Prostate gland (tissue), 2 donors: ENCODE measurements around the gene HJURP. TPM values are rescaled to one million over a fixed set of nuclear protein-coding genes. Genes with fewer than 3 reads are reported as not detected.

Source experiments
- DNase-seq: peaks from one replicate; pipeline ENCODE4 v3.0.0-alpha.2; 2019; ENCODE audit warnings: low spot score
- H3K27ac ChIP-seq, 2 donors: fragments of 200-600 bp; sonication (generic); 2 replicates each; pipeline ENCODE4 v1.5.1; 2017 to 2019
- H3K27me3 ChIP-seq: fragments of 200-600 bp; sonication (generic); replicated peaks from 2 replicates; pipeline ENCODE4 v1.5.1; 2019; ENCODE audit not compliant: insufficient read depth
- H3K36me3 ChIP-seq, 2 donors: fragments of 200-600 bp; sonication (generic); 1 replicate in 1 of 2; 2 replicates in 1 of 2; pipeline versions ENCODE4 v1.5.1 to v1.8.1; 2017 to 2019
- H3K4me1 ChIP-seq: fragments of 200-600 bp; sonication (generic); replicated peaks from 2 replicates; pipeline ENCODE4 v1.5.1; 2019
- H3K4me3 ChIP-seq, 2 donors: fragments of 200-600 bp; sonication (generic); 2 replicates each; pipeline ENCODE4 v1.5.1; 2017 to 2019
- H3K9me3 ChIP-seq: fragments of 200-600 bp; sonication (generic); 2 replicates; pipeline ENCODE4 v1.5.1; 2017
- POLR2A ChIP-seq: fragments of 450-650 bp; IDR thresholded peaks from one replicate; pipeline ENCODE4 v1.6.1; 2016; ENCODE audit warnings: antibody characterized with exemption, mild to moderate bottlenecking
- POLR2AphosphoS5 ChIP-seq: sonication (generic); formaldehyde crosslinking; IDR thresholded peaks from one replicate; pipeline ENCODE4 v1.6.1; 2017; ENCODE audit warnings: antibody characterized with exemption
- WGBS: methylation state at CpG from one replicate; pipeline ENCODE4 v1.1.5; 2018; 5-methylcytosine and 5-hydroxymethylcytosine counted together
- intact Hi-C: fragments of 100-400 bp; cut with DNase I; formaldehyde crosslinking; loops from one replicate; pipeline ENCODE4 v1.14.2; 2022
- total RNA-seq, 2 donors: library from RNA; depleted of rRNA; stranded (reverse); fragments of >200 nt; gene quantifications; one replicate each; pipeline ENCODE4 v1.1.0, GENCODE V29; 2016
- TF ChIP-seq, protein P1 (sequence below), 4 experiments: fragments of 200-600 bp in 2 of 4; fragments of 450-650 bp in 2 of 4; sonication (generic) in 2 of 4; IDR thresholded peaks; 1 replicate in 3 of 4; 2 replicates in 1 of 4; pipeline ENCODE4 v1.5.1; 2016 to 2019; ENCODE audit warnings: antibody characterized with exemption in 4 of 4, mild to moderate bottlenecking in 2 of 4, moderate library complexity in 2 of 4

HJURP gene
- total RNA-seq, 2 donors from 2014 or later, result 1.7 to 4.2 TPM

DNA sequence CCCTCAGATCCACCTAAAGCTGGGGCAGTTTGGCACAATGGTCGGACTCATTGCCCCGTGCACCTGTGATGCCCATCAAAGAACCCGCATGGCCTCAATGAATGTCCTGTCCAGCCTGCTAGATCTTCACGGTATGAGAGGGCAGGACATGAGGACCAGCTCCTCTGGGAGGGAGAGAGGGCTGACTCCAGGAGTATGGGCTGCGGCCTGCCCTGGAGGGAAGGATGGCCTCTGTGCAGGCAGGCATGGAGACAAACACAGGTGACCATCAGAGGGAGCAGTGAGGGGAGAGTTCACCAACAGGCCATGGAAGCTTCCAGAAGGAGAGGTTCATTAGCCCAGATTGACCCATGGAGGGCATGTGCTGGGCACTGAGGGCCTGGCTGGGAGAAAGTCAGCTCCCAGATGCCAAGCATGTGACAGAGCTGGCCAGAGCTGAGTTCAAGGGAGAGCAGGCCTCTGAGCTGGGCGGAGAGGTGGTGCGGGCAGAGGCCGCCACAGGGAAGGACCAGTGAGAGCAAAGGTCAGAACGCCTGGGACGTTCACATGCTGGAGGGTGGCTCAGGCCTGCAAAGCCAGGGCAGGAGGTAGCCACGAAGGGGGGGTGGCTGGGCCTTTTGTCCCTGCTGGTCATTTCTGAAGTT, 36.2 kb downstream of the HJURP start:
- no peaks in the 10 kb centered on the region for H3K36me3 ChIP-seq
- no peaks in the 10 kb centered on the region for H3K9me3 ChIP-seq
- TF ChIP-seq, protein P1, sequence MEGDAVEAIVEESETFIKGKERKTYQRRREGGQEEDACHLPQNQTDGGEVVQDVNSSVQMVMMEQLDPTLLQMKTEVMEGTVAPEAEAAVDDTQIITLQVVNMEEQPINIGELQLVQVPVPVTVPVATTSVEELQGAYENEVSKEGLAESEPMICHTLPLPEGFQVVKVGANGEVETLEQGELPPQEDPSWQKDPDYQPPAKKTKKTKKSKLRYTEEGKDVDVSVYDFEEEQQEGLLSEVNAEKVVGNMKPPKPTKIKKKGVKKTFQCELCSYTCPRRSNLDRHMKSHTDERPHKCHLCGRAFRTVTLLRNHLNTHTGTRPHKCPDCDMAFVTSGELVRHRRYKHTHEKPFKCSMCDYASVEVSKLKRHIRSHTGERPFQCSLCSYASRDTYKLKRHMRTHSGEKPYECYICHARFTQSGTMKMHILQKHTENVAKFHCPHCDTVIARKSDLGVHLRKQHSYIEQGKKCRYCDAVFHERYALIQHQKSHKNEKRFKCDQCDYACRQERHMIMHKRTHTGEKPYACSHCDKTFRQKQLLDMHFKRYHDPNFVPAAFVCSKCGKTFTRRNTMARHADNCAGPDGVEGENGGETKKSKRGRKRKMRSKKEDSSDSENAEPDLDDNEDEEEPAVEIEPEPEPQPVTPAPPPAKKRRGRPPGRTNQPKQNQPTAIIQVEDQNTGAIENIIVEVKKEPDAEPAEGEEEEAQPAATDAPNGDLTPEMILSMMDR (IDR thresholded peaks at IDR 0.05), result no peak
- TF ChIP-seq POLR2A, result no peak
- no peak for TF ChIP-seq POLR2AphosphoS5
- intact Hi-C loops, result no loop called here
- H3K27me3 ChIP-seq, result no peaks in the 10 kb centered on the region
- H3K4me3 ChIP-seq, result no peak overlapping the region
- H3K27ac ChIP-seq, result no peak overlapping the region
- DNase-seq, result no peak
- WGBS, result 93% methylated on average over 11 of the region's 11 CpGs
- H3K4me1 ChIP-seq, result no peaks in the 10 kb centered on the region

GRCh38 chr2:233817361-233817911, 36.9 kb downstream of the HJURP start:
- Histone ChIP-seq H3K4me1 (no peaks in the 10 kb centered on the region), H3K36me3 (no peaks in the 10 kb centered on the region), H3K27me3 (no peaks in the 10 kb centered on the region), H3K9me3 (no peaks in the 10 kb centered on the region), H3K27ac (no peak overlapping the region), H3K4me3 (no peak overlapping the region)
- TF ChIP-seq, protein P1 (IDR thresholded peaks at IDR 0.05), result no peak
- no peak for TF ChIP-seq POLR2AphosphoS5
- no peak for TF ChIP-seq POLR2A
- intact Hi-C loops, result no loop called here
- WGBS, result 81% methylated on average over 3 of the region's 3 CpGs
- DNase-seq, result no peak

DNA sequence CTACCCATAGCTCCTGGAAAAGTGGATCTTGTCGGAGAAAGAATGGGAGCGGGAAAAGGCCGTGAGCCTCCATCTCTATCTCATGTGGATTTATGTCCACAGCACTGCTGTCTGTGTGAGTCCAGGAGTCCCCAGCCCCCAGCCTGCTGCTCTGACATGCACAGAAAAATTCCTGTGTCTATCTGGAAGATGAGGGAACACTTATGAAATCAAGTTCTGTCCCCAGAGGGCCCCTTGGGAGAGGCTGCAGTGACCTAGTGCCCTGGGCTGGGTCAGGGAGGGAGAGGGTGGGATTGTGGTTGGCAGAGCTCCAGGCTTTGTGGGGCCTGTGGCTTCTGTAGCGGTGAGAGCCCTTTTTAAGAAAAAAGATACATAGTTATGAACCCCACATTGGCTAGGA, 37.6 kb downstream of the HJURP start:
- TF ChIP-seq POLR2AphosphoS5, result no peak
- no peaks in the 10 kb centered on the region for H3K9me3 ChIP-seq
- no peak overlapping the region for H3K4me3 ChIP-seq
- no peaks in the 10 kb centered on the region for H3K4me1 ChIP-seq
- no peak for DNase-seq
- intact Hi-C loops, result no loop called here
- no peaks in the 10 kb centered on the region for H3K27me3 ChIP-seq
- no peak overlapping the region for H3K27ac ChIP-seq
- H3K36me3 ChIP-seq, result no peaks in the 10 kb centered on the region
- 82% methylated on average over 4 of the region's 4 CpGs for WGBS

DNA sequence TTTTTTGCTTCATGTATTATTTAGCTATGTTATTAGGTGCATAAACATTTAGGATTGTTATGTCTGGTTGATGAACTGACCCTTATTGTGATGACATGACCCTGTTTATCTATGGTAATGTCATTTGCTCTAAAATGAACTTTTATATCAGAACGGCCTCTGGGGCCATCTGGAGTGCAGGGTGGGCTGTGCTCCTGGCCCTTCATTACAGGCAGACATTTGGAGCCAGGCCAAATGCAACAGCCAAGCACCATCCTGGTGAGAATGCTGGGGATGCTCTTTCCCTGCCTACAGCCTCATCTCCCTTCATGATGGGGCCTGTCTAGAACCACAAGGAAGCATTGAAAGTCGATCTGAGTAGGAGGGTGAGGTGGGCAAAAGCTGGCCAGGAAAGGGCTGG, 38.0 kb downstream of the HJURP start:
- no peak overlapping the region for H3K4me3 ChIP-seq
- TF ChIP-seq, protein P1 (IDR thresholded peaks at IDR 0.05), result no peak
- TF ChIP-seq POLR2A, result no peak
- no peak for TF ChIP-seq POLR2AphosphoS5
- H3K27ac ChIP-seq, result no peak overlapping the region
- no peaks in the 10 kb centered on the region for H3K36me3 ChIP-seq
- no peaks in the 10 kb centered on the region for H3K4me1 ChIP-seq
- intact Hi-C loops, result no loop called here
- no peaks in the 10 kb centered on the region for H3K27me3 ChIP-seq
- DNase-seq, result no peak
- H3K9me3 ChIP-seq, result no peaks in the 10 kb centered on the region
- 33% methylated on average over 2 of the region's 2 CpGs for WGBS

DNA sequence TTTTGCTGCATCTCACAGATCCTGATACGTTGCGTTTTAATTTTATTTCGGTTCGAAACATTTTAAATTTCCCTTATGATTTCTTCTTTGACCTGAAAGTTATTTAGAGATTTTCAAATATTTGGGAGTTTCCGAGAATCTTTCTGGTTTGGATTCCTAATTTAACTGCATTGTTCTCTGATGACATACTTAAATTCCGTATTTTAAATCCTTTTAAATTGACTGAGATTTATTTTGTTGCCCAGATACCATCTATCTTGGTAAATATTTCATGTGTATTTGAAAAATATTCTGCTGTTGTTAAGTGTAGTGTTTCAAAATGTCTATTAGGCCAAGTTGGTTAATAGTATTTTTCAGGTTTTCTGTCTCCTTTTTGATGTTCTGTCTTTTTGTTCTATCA, 38.5 kb downstream of the HJURP start:
- TF ChIP-seq POLR2A (no peak), POLR2AphosphoS5 (no peak)
- TF ChIP-seq, protein P1 (IDR thresholded peaks at IDR 0.05), result no peak
- Histone ChIP-seq H3K4me3 (no peak overlapping the region), H3K36me3 (no peaks in the 10 kb centered on the region), H3K4me1 (no peaks in the 10 kb centered on the region), H3K27ac (no peak overlapping the region), H3K27me3 (no peaks in the 10 kb centered on the region), H3K9me3 (no peaks in the 10 kb centered on the region)
- DNase-seq, result no peak
- intact Hi-C loops, result no loop called here
- 77% methylated on average over 6 of the region's 6 CpGs for WGBS
